HL-60/S4 treated with retinoic acid at 250 ng/mL for 4 days and 3 days (cell line): Measurements from ENCODE around the gene CPA3.

Experiments
- in situ Hi-C: fragments of 300-500 bp; cut with MboI; formaldehyde crosslinking; loops from 2 replicates; pipeline ENCODE4 v1.7.0; 2022; ENCODE audit warnings: low sequenced_read_pairs

CPA3 gene

DNA sequence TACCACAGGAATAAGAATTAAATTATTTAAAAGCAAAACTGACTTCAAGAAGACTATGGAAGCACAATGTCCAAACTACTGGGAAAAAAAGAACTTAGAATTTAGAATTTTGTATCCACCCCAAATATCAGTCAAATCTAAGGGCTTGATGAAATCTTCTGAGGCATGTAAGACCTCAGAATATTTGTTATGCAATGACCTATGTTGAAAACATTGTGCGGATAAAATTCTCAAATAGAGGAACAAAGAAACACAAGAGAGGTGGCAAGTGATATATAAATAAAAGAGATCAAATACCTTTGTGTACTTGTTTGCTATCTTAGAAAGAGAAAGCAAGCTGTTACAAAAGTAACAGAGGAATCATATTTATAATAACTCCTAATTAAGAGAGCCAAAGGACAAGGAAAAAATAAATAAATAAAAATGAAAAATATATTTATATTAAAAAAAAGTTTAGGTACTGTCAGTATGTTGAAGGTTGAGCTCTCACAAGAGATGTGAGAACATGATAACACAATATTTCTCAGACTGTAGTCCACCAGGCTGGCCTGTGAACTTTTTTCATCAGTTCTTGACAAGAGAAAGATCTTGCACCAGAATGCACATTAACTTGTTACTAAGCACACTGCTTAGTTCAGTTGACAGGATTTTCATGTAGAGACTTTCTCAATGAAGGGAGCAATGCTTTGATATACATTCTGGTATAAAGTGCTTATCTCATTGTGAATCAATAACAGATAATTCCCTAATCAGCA lies 50.0 kb downstream of the CPA3 start:
- in situ Hi-C loops, result no loop called here

DNA sequence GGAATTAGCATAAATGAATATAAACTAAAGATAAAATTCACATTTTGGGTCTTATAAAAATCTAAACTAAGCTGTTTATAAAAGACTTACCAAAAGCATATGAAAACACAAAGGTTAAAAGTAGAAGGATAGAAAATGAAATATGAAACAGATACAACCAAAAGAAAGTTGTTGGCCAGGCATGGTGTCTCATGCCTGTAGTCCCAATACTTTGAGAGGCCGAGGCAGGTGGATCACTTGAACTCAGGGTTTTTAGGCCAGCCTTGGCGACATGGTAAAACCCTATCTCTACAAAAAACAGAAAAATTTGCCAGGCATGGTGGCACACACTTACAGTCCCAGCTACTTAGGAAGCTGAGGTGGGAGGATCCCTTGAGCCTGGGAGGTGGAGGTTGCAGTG lies 51.0 kb downstream of the CPA3 start:
- in situ Hi-C loops, result no loop called here

DNA sequence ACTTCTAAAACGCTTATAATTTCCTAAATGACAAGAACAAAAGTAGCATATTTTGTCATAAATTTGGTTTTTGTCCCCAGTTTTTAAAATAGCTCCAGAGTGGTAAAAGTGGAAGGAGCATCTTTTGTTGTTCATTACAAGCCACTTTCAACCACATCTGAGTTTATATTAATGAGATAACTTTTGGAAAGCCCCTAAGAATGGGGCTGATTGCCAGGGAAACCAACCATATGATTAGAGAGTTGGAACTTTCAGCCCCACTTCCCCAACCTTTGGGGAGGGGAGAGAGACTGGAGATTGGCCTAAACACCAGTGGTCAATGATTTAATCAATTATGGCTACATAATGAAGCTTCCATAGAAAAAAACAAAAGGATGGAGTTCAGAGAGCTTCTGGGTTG lies 57.4 kb downstream of the CPA3 start:
- in situ Hi-C loops, result no loop called here

DNA sequence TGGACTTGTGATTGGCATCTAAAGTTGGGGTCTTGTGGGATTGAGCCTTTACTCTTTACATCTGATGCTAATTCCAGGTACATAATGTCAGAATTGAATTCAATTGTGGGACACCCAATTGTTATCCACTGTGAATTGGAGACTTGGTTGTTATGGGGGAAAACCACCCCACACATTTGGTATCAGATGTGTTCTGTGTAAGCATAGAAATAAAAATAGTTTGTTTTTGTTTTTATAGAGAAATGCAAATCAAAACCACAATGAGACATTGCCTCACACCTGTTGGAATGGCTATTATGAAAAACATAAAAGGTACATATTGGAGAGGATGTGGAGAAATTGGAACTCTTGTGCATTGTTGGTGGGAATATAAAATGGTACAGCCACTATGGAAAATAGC lies 58.5 kb downstream of the CPA3 start:
- in situ Hi-C loops, result no loop called here

DNA sequence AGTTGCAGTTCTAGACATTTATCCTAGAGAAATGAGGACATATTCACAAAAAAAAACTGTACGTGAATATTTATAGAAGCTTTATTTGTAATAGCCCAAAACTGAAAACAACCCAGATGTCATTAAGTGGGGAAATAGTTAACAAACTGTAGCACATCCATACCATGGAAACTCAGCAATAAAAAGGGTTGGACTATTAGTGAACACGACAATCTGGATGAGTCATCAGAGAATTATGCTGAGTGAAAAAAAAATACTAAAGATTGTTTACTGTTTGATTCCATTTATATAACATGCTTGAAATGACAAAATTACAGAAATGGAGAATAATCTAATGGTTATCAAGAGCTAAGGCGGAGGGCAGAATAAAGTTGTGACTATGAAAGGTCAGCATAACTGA lies 59.5 kb downstream of the CPA3 start:
- in situ Hi-C loops, result no loop called here

DNA sequence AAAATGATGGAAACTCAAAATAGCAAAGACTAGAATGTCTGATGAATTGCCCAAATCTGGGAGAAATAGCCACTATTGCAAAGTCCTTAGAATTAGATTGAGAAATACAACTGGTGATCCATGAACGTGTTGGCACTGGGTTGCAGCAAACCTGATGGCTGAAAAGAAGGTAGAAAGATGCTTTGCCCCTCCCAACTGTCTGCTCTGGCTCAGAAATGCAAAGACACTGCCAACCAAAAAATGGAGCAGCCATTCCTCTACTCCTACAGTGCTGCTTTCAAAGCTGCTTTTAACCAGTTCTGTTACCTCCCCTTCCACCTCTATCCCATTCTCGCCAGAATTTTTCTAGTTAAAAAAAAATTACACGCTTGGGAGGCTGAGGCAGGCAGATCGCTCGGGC lies 60.7 kb downstream of the CPA3 start:
- in situ Hi-C loops, result no loop called here

DNA sequence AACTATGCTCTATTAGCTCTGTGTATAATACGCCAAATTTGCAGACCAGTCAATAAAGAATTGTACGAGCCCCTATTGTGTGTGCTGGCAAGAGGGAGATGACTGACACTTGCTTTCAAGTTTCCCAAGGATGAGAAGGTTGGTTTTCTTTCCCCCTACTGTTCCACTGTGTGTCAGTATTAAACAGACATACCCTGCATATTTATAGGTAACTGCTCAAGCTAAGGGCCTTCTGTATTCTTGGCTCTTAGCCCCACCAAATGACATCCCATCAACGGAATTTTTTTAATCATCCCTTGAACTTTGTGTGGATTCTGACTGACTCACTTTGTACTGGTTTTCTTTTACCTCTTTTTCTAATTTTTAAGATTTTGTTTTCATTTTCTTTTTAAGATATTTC lies 65.7 kb downstream of the CPA3 start:
- in situ Hi-C loops, result no loop called here

DNA sequence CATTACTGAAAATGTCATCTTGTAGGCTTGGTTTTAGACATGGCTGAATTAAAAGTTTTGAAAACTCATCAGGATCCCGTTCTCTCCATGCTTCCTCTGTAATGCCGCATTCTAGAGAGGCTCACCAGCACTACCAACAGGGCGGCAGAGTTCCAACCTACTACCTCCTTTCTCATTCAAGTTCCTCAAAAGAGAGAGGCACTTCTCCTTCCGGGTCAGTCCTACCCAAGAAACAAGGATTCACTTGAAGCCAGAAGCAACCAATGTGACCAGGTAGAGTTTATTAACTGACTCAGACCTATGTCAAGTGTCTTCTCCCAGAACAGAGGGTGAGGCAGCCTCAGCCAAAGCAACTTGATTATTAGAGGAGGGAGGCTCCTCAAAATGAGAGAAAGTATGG lies 66.5 kb downstream of the CPA3 start:
- in situ Hi-C loops, result no loop called here

DNA sequence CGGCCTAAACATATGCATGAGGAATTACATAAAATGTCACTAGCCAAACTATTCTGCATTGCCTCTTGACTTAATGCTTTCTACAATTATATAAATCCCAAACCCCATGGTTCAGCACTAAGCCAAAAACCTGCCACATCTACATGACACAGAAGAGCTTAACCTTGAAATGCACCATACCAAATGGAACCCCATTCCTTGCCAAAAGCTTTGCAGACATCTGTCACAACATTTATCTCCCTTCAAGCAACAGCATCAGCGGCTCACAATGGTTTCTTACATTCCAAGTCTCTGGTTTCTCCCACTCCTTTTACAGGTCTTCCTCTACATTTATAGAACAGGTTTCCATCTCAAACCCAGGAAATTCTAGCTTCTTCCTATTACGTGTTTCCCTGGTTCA lies 67.9 kb downstream of the CPA3 start:
- in situ Hi-C loops, result no loop called here

DNA sequence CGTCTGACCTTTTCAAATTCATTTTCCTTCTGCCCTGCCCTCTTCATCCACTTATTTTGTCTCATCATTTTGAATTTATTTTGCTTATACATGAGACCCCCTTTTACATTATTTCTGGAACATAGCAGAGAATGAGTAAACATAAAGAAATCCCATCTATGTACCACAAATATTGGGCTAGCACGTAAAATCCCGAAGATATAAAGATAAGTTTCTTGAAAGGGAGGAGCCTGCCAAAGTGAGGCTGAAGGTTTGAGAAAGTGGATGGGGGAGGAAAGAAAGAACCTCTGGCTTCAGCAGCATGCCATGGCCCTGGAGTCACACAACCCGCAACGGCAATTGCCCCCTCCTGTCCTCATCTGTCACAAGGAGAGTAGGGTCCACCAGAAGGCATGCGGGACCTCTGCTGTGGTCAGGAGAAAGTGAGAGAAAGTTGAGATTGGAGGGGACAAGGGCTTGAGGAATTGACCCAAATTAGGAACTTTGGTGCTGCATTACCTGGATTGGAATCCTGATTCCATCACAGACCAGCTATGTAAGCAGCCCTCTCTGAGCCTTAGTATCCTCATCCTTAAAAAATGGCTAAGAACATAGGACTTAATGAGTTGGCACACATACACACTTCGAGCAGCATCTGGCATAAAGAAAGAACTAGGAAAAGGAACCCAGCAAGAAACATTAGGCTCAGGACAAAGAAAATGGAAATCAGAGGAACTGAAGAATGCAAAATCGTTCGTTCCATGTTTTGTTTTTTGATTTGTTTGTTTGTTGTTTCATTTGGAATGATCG lies 72.6 kb downstream of the CPA3 start:
- in situ Hi-C loops, result no loop called here

DNA sequence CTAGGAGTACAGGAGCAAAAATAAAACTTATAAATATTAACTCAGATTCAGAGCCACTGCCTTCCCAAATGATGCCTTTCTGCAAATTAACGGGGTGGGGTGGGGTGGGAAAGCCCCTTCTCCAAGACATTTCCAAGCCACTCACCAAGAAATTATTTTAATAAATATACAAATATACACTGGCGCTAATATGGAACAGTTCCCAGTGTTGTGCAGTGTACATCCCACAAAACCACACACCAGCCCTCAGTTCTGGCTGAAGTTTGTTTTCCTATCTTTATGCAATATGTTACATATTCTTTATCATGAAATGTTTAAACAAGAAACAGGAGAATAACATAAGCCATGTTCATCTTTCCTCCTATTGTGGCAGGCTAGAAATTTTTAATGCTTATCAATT lies 73.2 kb downstream of the CPA3 start:
- in situ Hi-C loops, result no loop called here

DNA sequence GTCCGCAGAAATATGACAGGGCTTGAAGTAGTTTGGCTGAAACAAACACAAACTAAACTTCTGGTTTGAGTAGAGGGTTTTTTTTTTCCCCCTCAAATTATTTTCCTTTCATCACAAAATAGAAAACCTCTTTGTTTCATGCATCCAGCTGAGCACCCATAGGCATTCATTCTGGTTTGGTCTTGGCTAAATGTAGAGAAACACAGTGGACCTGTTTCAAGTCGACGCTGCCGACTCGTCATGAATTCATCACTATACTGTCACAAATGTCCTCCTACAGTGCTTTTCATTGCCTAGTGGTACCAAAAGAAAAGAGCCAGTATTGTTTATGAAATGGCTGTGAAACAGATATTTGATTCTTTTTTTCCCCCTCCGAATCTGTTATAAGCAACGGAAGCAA lies 73.8 kb downstream of the CPA3 start:
- in situ Hi-C loops, result no loop called here

DNA sequence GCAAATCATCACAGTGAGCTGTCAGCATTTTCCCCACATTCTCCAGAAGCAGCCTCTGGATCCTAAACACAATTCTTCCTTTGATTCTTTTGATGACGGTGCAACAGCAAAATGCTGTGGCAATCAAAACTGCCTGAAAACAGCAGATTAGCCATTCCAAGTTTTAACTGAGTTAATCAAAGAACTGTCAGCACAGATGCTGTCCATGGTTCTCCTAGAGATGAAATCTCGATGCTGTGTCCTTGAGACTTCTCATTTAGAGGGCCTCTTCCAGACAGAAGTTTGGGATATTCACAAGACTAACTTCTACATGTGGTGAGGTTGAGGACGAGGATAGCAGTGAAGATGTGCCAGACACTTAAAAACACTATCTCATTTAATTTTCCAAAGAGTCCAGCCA lies 75.9 kb downstream of the CPA3 start:
- in situ Hi-C loops, result no loop called here

DNA sequence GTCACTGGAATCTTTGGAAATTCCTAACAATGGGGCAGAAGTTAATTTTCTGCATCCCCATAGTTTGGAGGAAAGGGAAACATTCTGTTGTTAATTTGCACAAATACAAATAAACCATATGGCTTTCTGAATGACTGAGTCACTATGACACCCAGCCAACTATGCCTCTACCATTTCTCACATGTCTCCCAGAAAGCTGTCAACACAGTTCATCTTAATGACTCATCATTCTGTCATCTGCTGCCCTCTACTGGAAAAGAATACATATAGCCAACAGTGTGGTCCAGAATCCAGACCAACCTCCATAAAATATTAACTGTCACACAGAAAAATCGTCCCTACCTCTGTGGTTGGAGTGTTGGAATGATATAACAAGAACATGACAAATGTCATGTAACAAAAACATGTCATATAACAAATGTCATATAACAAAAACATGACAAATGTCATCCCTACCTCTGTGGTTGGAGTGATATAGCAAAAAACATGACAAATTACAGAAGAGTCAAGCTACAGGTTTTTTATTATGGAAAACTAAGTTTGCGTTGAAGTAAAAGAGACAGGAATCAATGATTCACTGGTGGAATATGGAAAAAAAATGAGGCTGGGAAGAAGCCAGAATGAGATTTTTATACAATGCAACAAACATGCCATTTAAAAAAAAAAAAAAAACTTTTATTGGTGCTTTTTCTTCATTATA lies 78.6 kb downstream of the CPA3 start:
- in situ Hi-C loops, result no loop called here

DNA sequence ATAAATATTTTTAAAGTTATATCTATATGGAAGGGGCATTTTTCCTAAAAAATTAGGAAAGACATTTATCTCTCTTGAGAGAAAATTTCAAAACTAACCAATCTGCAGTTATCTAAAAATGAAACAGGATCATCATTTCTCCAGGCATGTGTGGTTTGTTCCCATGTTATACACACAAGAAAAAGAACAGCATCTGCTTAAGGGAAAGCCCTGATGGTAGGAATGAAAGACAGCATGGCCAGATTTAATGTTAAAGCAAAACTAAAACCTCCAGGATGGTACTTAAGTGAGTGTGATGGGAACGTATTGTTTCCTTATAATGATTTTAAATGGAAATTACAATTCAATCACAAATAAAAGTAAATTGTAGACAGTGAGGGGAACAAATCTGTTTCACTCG lies 80.0 kb downstream of the CPA3 start:
- in situ Hi-C loops, result no loop called here
